HCT116 (cell line): ENCODE measurements around the gene VAV2. TPM values are rescaled to one million over a fixed set of nuclear protein-coding genes. Genes with fewer than 3 reads are reported as not detected.

Experiments
- ATAC-seq: fragments of 200-7000 bp; cut with Tn5 transposase; 2 replicates; pipeline ENCODE4 v1.9.1; 2020; ENCODE audit warnings: mild to moderate bottlenecking, moderate library complexity
- BruUV-seq: library from RNA; stranded (reverse); fragments of 400-500 nt; replicated peaks from 2 replicates; lab custom pipeline; 2021; lab: Mats Ljungman, UMichigan
- CTCF ChIA-PET: fragments of 300-600 bp; sonication (Branson Sonifier 250); formaldehyde crosslinking; loops from one replicate; lab custom pipeline; 2021; ENCODE audit warnings: antibody characterized with exemption; lab: Charles Lee
- POLR2A ChIA-PET: fragments of 300-600, 350-600 bp; sonication (Branson Sonifier 250); formaldehyde crosslinking; loops from one replicate; lab custom pipeline; 2021; ENCODE audit warnings: antibody characterized with exemption; lab: Charles Lee
- RAD21 ChIA-PET, 2 experiments: fragments of 300-600 bp; sonication (Branson Sonifier 250); formaldehyde crosslinking; loops; one replicate each; lab custom pipeline; 2023; ENCODE audit warnings: low total read pairs in 2 of 2; ENCODE audit not compliant: uncharacterized antibody in 2 of 2, unreplicated experiment in 2 of 2, low non-redundant PET in 1 of 2; lab: Charles Lee
- DNase-seq: peaks from one replicate; pipeline ENCODE4 v3.0.0-alpha.2; 2010; ENCODE audit warnings: low read depth, low spot score
- H2AFZ ChIP-seq: fragments of 200-600 bp; shearing (Covaris generic), sonication (generic); 2 replicates; pipeline ENCODE4 v1.6.1; 2017; ENCODE audit warnings: low read depth, mixed run types, mixed read lengths, antibody characterized with exemption, low read length; ENCODE audit not compliant: poor library complexity, severe bottlenecking
- H3K27ac ChIP-seq: 2 replicates; pipeline ENCODE4 v1.5.1; 2012; ENCODE audit warnings: low read depth, low read length
- H3K27me3 ChIP-seq: fragments of 200-600 bp; sonication (generic); 2 replicates; pipeline ENCODE4 v1.6.1; 2016; ENCODE audit warnings: mixed run types, low read length, mixed read lengths; ENCODE audit not compliant: insufficient read depth
- H3K36me3 ChIP-seq, 2 experiments: fragments of 200-500 bp in 1 of 2; fragments of 200-600 bp in 1 of 2; sonication (Bioruptor generic) in 1 of 2; sonication (generic) in 1 of 2; 2 replicates each; pipeline versions ENCODE4 v1.5.1 to v1.6.1; 2014 to 2016; ENCODE audit warnings: low read length in 2 of 2, inconsistent platforms in 1 of 2, mixed read lengths in 1 of 2, mixed run types in 1 of 2; ENCODE audit not compliant: insufficient read depth in 2 of 2, control insufficient read depth in 1 of 2
- H3K4me1 ChIP-seq, 2 experiments: fragments of 200-600 bp in 1 of 2; sonication (generic) in 1 of 2; 2 replicates each; pipeline versions ENCODE4 v1.5.1 to v1.6.1; 2012 to 2017; ENCODE audit warnings: low read length in 2 of 2, inconsistent platforms in 1 of 2, mild to moderate bottlenecking in 1 of 2, mixed read lengths in 1 of 2, mixed run types in 1 of 2, moderate library complexity in 1 of 2; ENCODE audit not compliant: insufficient read depth in 2 of 2, control insufficient read depth in 1 of 2
- H3K4me2 ChIP-seq: fragments of 200-600 bp; sonication (generic); 2 replicates; pipeline ENCODE4 v1.6.1; 2017; ENCODE audit warnings: mixed run types, low read length, mixed read lengths
- H3K4me3 ChIP-seq, 2 experiments: fragments of 200-600 bp in 1 of 2; sonication (generic) in 1 of 2; replicated peaks in 1 of 2; 2 replicates each; pipeline ENCODE4 v1.5.1; 2011 to 2016; ENCODE audit warnings: low read length in 2 of 2, control low read depth in 1 of 2, low read depth in 1 of 2, mild to moderate bottlenecking in 1 of 2, mixed read lengths in 1 of 2, mixed run types in 1 of 2
- H3K79me2 ChIP-seq: fragments of 200-600 bp; sonication (generic); 2 replicates; pipeline ENCODE4 v1.6.1; 2017; ENCODE audit warnings: mild to moderate bottlenecking, mixed run types, low read length, moderate library complexity, mixed read lengths; ENCODE audit not compliant: insufficient read depth
- H3K9ac ChIP-seq: fragments of 200-600 bp; sonication (generic); 2 replicates; pipeline ENCODE4 v1.6.1; 2016; ENCODE audit warnings: low read length, mixed read lengths
- H3K9me2 ChIP-seq: fragments of 200-600 bp; sonication (generic), shearing (Covaris generic); 2 replicates; pipeline ENCODE4 v1.6.1; 2017; ENCODE audit warnings: mixed run types, mild to moderate bottlenecking, moderate library complexity; ENCODE audit not compliant: insufficient read depth
- H3K9me3 ChIP-seq, 2 experiments: fragments of 200-500 bp in 1 of 2; fragments of 200-600 bp in 1 of 2; sonication (Bioruptor generic) in 1 of 2; sonication (generic) in 1 of 2; 2 replicates each; pipeline ENCODE4 v1.6.1; 2014 to 2017; ENCODE audit warnings: low read length in 2 of 2, mixed read lengths in 2 of 2, inconsistent platforms in 1 of 2, low read depth in 1 of 2, mild to moderate bottlenecking in 1 of 2, mixed run types in 1 of 2, moderate library complexity in 1 of 2; ENCODE audit not compliant: control insufficient read depth in 1 of 2, insufficient read depth in 1 of 2
- H4K20me1 ChIP-seq: fragments of 200-600 bp; sonication (generic), shearing (Covaris generic); 2 replicates; pipeline ENCODE4 v1.6.1; 2017; ENCODE audit warnings: mixed run types, mild to moderate bottlenecking, moderate library complexity; ENCODE audit not compliant: insufficient read depth
- CBX3 ChIP-seq: IDR thresholded peaks from 2 replicates; pipeline ENCODE4 v1.6.1; 2012; ENCODE audit warnings: low read depth
- EGR1 ChIP-seq: IDR thresholded peaks from 2 replicates; pipeline ENCODE4 v1.6.1; 2012; ENCODE audit warnings: low read depth
- ELF1 ChIP-seq: IDR thresholded peaks from 2 replicates; pipeline ENCODE4 v1.6.1; 2012; ENCODE audit warnings: low read depth, borderline replicate concordance
- EZH2 ChIP-seq: fragments of 200-600 bp; sonication (generic); IDR thresholded peaks from 2 replicates; pipeline ENCODE4 v1.6.1; 2017; ENCODE audit warnings: antibody characterized with exemption, mixed run types
- EZH2phosphoT487 ChIP-seq: fragments of 200-600 bp; IDR thresholded peaks from 2 replicates; pipeline ENCODE4 v1.6.1; 2018; ENCODE audit warnings: antibody characterized with exemption, borderline replicate concordance
- FOSL1 ChIP-seq: IDR thresholded peaks from 2 replicates; pipeline ENCODE4 v1.6.1; 2012; ENCODE audit warnings: low read depth
- POLR2AphosphoS5 ChIP-seq: IDR thresholded peaks from 2 replicates; pipeline ENCODE4 v1.6.1; 2011; ENCODE audit warnings: mild to moderate bottlenecking, low read depth, low read length, moderate library complexity
- RAD21 ChIP-seq: IDR thresholded peaks from 2 replicates; pipeline ENCODE4 v1.6.1; 2012; ENCODE audit warnings: low read depth, mild to moderate bottlenecking
- SIN3A ChIP-seq: IDR thresholded peaks from 2 replicates; pipeline ENCODE4 v1.6.1; 2012; ENCODE audit warnings: low read depth
- SP1 ChIP-seq: IDR thresholded peaks from 2 replicates; pipeline ENCODE4 v1.6.1; 2012; ENCODE audit warnings: low read depth
- YY1 ChIP-seq: IDR thresholded peaks from 2 replicates; pipeline ENCODE4 v1.6.1; 2011; ENCODE audit warnings: low read length, low read depth, moderate library complexity, mild to moderate bottlenecking; ENCODE audit not compliant: insufficient replicate concordance; ENCODE audit errors: extremely low read depth
- ZFX ChIP-seq: fragments of 450-650 bp; IDR thresholded peaks from 2 replicates; pipeline ENCODE4 v1.6.1; 2017
- ZNF274 ChIP-seq: fragments of 200-500 bp; sonication (Bioruptor generic); IDR thresholded peaks from 2 replicates; pipeline ENCODE4 v1.6.1; 2014; ENCODE audit warnings: mild to moderate bottlenecking, low read depth, low read length, inconsistent platforms
- intact Hi-C: fragments of 100-400 bp; cut with micrococcal nuclease; formaldehyde crosslinking; loops from 2 replicates; pipeline ENCODE4 v1.10.0; 2022
- total RNA-seq: library from RNA; stranded (reverse); gene quantifications from one replicate; pipeline ENCODE4 v1.2.1, GENCODE V29; 2021; ENCODE audit not compliant: unreplicated experiment
- TF ChIP-seq, protein P1 (sequence below): IDR thresholded peaks from 2 replicates; pipeline ENCODE4 v1.6.1; 2012
- TF ChIP-seq, protein P2 (sequence below): IDR thresholded peaks from 2 replicates; pipeline ENCODE4 v1.6.1; 2012; ENCODE audit warnings: low read depth
- TF ChIP-seq, protein P3 (sequence below): IDR thresholded peaks from 2 replicates; pipeline ENCODE4 v1.6.1; 2011; ENCODE audit warnings: mild to moderate bottlenecking, low read length, moderate library complexity; ENCODE audit not compliant: insufficient replicate concordance; ENCODE audit errors: extremely low read depth

VAV2 gene
- total RNA-seq, 1 experiment from 2014 or later, result 33.2 TPM

DNA sequence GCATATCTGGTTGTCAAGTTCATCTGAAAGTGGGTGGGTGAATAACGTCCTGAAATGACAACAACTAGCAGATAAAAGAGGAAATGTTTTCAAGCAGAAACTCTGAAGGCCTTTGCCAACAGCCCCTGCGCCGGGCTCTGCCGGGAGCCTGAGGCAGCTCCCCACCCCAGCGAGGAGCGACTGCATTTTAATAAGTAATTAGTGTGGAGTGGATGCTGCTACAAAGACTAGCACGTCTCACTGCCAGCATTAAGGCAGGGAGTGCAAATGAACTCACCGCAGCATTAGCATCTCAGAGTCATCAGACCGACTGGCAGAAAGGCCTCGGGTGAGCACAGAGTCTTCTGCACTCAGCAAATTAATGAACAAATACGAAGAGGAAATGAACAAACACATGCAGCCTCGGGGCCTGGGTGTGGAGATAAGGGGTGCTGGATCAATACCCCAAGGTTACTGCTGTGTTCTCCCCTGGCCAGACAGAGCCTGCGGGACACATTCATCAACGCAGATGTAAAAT, 63.8 kb downstream of the VAV2 start:
- no TSS peak for BruUV-seq
- H3K27me3 ChIP-seq, result no peaks in the 10 kb centered on the region
- no peaks in the 10 kb centered on the region for H3K9me3 ChIP-seq
- ChIA-PET CTCF (no interaction called here), RAD21 (no interaction called here), POLR2A (no interaction called here)
- no peak overlapping the region for H3K4me2 ChIP-seq
- no peak for ATAC-seq
- TF ChIP-seq ZFX (no peak), POLR2AphosphoS5 (no peak), CBX3 (no peak), EGR1 (no peak), EZH2phosphoT487 (no peak)
- TF ChIP-seq, protein P1, sequence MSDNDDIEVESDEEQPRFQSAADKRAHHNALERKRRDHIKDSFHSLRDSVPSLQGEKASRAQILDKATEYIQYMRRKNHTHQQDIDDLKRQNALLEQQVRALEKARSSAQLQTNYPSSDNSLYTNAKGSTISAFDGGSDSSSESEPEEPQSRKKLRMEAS, result no peak
- intact Hi-C loops, result no loop called here
- no peak overlapping the region for H2AFZ ChIP-seq
- no peak overlapping the region for H3K27ac ChIP-seq
- no peaks in the 10 kb centered on the region for H4K20me1 ChIP-seq
- H3K9ac ChIP-seq, result no peak overlapping the region
- peaks cover 16% of the 10 kb centered on the region; the same call in 1 of the 2 replicates for H3K79me2 ChIP-seq
- DNase-seq, result no peak
- no peaks in the 10 kb centered on the region for H3K9me2 ChIP-seq
- no peaks in the 10 kb centered on the region for H3K36me3 ChIP-seq
- H3K4me1 ChIP-seq, result no peaks in the 10 kb centered on the region
- H3K4me3 ChIP-seq, result no peak overlapping the region

DNA sequence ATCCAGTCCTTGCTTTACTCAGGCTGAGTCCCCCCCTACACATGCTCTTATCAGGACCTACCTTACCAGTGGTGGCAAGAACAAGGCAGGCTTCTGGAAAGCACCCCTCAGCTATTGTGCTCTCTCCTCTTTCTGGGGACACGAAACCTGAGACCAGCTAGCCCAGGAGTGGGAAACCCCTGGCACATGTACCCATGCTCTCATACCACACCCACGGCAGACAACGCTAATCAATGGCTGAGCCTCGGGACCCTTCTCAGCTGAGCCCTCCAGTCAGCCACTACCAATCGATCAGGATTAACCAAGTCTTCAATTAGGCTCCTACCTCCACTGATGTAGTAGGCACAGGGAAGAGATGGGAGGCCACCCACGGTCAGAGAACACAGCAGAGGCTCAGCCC, 65.1 kb downstream of the VAV2 start:
- no peaks in the 10 kb centered on the region for H3K4me1 ChIP-seq
- H3K36me3 ChIP-seq, result no peaks in the 10 kb centered on the region
- ChIA-PET POLR2A (no interaction called here), RAD21 (no interaction called here), CTCF (no interaction called here)
- H3K79me2 ChIP-seq, result peaks cover 20% of the 10 kb centered on the region; the same call in 1 of the 2 replicates
- H3K4me3 ChIP-seq, result no peak overlapping the region
- no peaks in the 10 kb centered on the region for H3K9me3 ChIP-seq
- no peaks in the 10 kb centered on the region for H3K27me3 ChIP-seq
- no peak overlapping the region for H3K9ac ChIP-seq
- intact Hi-C loops, result no loop called here
- H3K27ac ChIP-seq, result no peak overlapping the region
- no peak for ATAC-seq
- no peak overlapping the region for H2AFZ ChIP-seq
- H3K4me2 ChIP-seq, result no peak overlapping the region
- TF ChIP-seq, protein P2, sequence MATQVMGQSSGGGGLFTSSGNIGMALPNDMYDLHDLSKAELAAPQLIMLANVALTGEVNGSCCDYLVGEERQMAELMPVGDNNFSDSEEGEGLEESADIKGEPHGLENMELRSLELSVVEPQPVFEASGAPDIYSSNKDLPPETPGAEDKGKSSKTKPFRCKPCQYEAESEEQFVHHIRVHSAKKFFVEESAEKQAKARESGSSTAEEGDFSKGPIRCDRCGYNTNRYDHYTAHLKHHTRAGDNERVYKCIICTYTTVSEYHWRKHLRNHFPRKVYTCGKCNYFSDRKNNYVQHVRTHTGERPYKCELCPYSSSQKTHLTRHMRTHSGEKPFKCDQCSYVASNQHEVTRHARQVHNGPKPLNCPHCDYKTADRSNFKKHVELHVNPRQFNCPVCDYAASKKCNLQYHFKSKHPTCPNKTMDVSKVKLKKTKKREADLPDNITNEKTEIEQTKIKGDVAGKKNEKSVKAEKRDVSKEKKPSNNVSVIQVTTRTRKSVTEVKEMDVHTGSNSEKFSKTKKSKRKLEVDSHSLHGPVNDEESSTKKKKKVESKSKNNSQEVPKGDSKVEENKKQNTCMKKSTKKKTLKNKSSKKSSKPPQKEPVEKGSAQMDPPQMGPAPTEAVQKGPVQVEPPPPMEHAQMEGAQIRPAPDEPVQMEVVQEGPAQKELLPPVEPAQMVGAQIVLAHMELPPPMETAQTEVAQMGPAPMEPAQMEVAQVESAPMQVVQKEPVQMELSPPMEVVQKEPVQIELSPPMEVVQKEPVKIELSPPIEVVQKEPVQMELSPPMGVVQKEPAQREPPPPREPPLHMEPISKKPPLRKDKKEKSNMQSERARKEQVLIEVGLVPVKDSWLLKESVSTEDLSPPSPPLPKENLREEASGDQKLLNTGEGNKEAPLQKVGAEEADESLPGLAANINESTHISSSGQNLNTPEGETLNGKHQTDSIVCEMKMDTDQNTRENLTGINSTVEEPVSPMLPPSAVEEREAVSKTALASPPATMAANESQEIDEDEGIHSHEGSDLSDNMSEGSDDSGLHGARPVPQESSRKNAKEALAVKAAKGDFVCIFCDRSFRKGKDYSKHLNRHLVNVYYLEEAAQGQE, result no peak
- TF ChIP-seq, protein P3, sequence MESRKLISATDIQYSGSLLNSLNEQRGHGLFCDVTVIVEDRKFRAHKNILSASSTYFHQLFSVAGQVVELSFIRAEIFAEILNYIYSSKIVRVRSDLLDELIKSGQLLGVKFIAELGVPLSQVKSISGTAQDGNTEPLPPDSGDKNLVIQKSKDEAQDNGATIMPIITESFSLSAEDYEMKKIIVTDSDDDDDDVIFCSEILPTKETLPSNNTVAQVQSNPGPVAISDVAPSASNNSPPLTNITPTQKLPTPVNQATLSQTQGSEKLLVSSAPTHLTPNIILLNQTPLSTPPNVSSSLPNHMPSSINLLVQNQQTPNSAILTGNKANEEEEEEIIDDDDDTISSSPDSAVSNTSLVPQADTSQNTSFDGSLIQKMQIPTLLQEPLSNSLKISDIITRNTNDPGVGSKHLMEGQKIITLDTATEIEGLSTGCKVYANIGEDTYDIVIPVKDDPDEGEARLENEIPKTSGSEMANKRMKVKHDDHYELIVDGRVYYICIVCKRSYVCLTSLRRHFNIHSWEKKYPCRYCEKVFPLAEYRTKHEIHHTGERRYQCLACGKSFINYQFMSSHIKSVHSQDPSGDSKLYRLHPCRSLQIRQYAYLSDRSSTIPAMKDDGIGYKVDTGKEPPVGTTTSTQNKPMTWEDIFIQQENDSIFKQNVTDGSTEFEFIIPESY, result no peak
- TF ChIP-seq CBX3, result no peak
- TF ChIP-seq EZH2, result no peak
- TF ChIP-seq ZNF274, result no peak
- TF ChIP-seq YY1, result no peak
- no peak for TF ChIP-seq SIN3A
- no peak for TF ChIP-seq ELF1
- no peak for TF ChIP-seq ZFX
- no peak for TF ChIP-seq FOSL1
- TF ChIP-seq RAD21, result no peak
- TF ChIP-seq SP1, result no peak
- TF ChIP-seq EGR1, result no peak
- no TSS peak for BruUV-seq
- no peaks in the 10 kb centered on the region for H4K20me1 ChIP-seq
- H3K9me2 ChIP-seq, result no peaks in the 10 kb centered on the region
- no peak for DNase-seq
